ENCODE results near the gene BIRC2.

BIRC2 gene

DNA sequence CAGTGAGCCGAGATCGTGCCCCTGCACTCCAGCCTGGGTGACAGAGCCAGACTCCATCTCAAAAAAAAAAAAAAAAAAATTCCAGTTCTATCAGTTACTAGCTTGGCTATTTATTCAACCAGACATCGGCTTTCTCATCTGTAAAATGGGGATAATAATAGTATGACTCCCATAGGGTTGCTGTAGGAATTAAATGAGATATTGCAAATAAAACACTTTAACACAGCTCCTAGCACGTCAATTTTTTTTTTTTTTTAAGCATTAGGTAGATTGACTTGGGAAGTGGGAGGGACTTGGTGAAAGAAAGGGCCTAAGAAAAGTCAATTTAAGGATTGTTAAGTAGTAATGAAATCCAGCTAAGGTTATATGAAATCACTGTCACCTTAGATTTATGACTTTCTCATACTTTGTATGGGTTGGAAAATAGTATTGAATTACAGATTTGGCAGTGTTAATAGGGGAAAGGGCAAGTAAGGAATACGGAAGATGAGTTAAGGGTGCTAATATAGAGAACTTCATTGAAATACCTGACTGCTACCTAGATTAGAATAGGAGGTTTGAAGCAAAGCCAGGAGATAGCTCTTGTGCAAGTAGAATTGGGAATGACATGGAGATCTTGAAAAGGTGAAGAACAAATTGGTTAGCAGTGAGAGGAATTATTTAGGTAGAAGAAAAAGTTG is 28.8 kb downstream of the BIRC2 start:
- no peak for DNase-seq
- H3K36me3 Mint-ChIP-seq (ENCODE audit: low read depth): peaks cover 74% of the 10 kb centered on the region
- TF ChIP-seq, protein P1, sequence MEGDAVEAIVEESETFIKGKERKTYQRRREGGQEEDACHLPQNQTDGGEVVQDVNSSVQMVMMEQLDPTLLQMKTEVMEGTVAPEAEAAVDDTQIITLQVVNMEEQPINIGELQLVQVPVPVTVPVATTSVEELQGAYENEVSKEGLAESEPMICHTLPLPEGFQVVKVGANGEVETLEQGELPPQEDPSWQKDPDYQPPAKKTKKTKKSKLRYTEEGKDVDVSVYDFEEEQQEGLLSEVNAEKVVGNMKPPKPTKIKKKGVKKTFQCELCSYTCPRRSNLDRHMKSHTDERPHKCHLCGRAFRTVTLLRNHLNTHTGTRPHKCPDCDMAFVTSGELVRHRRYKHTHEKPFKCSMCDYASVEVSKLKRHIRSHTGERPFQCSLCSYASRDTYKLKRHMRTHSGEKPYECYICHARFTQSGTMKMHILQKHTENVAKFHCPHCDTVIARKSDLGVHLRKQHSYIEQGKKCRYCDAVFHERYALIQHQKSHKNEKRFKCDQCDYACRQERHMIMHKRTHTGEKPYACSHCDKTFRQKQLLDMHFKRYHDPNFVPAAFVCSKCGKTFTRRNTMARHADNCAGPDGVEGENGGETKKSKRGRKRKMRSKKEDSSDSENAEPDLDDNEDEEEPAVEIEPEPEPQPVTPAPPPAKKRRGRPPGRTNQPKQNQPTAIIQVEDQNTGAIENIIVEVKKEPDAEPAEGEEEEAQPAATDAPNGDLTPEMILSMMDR (IDR thresholded peaks at IDR 0.05): no peak
- H3K9me3 Mint-ChIP-seq: peaks cover 12% of the 10 kb centered on the region
- no peak overlapping the region for H3K4me3 Mint-ChIP-seq
- no peaks in the 10 kb centered on the region for H3K27me3 Mint-ChIP-seq (ENCODE audit: low read depth, poor library complexity)
- H3K27ac Mint-ChIP-seq: no peak overlapping the region
- H3K4me1 Mint-ChIP-seq: peaks cover 7% of the 10 kb centered on the region

DNA sequence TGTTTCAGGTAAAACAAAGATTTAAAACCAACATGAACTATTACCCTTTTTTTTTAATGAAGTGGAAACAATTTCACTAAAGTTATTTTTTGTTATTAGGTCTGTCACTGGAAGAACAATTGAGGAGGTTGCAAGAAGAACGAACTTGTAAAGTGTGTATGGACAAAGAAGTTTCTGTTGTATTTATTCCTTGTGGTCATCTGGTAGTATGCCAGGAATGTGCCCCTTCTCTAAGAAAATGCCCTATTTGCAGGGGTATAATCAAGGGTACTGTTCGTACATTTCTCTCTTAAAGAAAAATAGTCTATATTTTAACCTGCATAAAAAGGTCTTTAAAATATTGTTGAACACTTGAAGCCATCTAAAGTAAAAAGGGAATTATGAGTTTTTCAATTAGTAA is 30.9 kb downstream of the BIRC2 start:
- Mint-ChIP-seq H3K9me3 (peaks cover 4% of the 10 kb centered on the region), H3K36me3 (ENCODE audit: low read depth) (peaks cover 73% of the 10 kb centered on the region), H3K27me3 (ENCODE audit: low read depth, poor library complexity) (no peaks in the 10 kb centered on the region), H3K4me3 (no peak overlapping the region), H3K27ac (no peak overlapping the region), H3K4me1 (peaks cover 7% of the 10 kb centered on the region)
- TF ChIP-seq, protein P1 (IDR thresholded peaks at IDR 0.05): no peak
- DNase-seq: no peak

DNA sequence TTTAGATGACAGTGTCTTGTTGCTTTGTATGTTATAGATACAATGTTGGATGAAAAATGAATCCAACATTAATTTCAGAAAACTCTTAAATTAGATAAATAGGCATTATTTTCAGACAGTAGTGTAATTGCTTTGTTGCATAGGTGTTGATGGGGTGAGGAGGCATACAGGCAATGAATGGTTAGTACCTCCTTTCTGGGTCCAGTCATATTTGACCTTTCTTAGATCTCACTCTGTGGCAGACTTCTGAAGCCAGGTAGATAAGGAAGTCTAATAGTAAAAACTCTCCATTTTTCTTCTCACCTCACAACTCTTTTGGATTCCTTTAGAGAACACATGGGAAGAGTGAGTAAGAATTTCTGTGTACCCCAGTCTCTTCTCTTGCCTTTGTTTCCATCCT is 31.8 kb downstream of the BIRC2 start:
- Mint-ChIP-seq H3K9me3 (no peaks in the 10 kb centered on the region), H3K27me3 (ENCODE audit: low read depth, poor library complexity) (no peaks in the 10 kb centered on the region), H3K27ac (no peak overlapping the region), H3K4me3 (no peak overlapping the region), H3K36me3 (ENCODE audit: low read depth) (peaks cover 68% of the 10 kb centered on the region), H3K4me1 (peaks cover 13% of the 10 kb centered on the region)
- TF ChIP-seq, protein P1 (IDR thresholded peaks at IDR 0.05): no peak
- DNase-seq: no peak

DNA sequence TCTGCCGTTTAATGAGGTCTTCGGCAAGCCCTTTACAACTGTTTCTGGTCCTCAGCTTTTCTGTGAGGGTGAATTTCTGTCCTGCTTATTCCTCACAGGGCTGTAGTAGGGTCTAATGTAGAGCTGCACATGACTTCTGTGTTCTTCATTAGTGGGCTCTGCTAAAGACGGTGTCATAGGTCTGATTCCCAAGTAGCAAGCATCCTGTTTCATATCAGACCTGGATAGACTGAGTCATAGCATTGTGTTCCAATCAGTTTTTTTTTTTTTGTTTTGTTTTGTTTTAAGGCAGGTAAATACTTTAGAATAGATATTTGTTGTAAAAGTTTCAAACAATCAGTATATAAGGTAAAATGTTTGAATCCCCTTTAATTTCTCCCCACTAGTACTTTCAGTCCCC is 35.4 kb downstream of the BIRC2 start:
- Mint-ChIP-seq H3K9me3 (no peaks in the 10 kb centered on the region), H3K4me3 (no peak overlapping the region), H3K27ac (no peak overlapping the region), H3K27me3 (ENCODE audit: low read depth, poor library complexity) (no peaks in the 10 kb centered on the region), H3K36me3 (ENCODE audit: low read depth) (peaks cover 53% of the 10 kb centered on the region), H3K4me1 (peaks cover 26% of the 10 kb centered on the region)
- no peak for DNase-seq
- TF ChIP-seq, protein P1 (IDR thresholded peaks at IDR 0.05): no peak

DNA sequence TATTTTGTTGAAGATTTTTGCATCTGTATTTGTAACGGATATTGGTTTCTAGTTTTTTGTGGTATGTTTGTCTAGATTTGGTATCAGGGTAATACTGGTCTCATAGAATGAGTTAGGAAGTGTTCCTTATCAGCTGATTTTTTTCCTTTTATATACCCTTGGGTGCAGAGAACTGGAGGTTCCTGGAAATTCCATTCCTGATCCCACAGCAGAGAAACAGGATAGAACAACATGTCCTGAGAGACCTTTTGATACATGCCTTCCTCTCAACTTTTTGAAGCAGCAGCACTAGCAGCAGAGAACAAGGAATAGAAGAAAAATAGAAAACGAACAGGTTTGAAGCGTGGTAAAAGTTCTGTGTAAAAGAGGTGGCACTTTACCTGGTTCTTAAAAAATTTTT is 36.8 kb downstream of the BIRC2 start:
- TF ChIP-seq, protein P1 (IDR thresholded peaks at IDR 0.05): no peak
- H3K4me3 Mint-ChIP-seq: no peak overlapping the region
- no peaks in the 10 kb centered on the region for H3K9me3 Mint-ChIP-seq
- peaks cover 26% of the 10 kb centered on the region for H3K4me1 Mint-ChIP-seq
- H3K27ac Mint-ChIP-seq: peak overlapping the region; percentile 90
- no peak for DNase-seq
- peaks cover 50% of the 10 kb centered on the region for H3K36me3 Mint-ChIP-seq (ENCODE audit: low read depth)
- no peaks in the 10 kb centered on the region for H3K27me3 Mint-ChIP-seq (ENCODE audit: low read depth, poor library complexity)

DNA sequence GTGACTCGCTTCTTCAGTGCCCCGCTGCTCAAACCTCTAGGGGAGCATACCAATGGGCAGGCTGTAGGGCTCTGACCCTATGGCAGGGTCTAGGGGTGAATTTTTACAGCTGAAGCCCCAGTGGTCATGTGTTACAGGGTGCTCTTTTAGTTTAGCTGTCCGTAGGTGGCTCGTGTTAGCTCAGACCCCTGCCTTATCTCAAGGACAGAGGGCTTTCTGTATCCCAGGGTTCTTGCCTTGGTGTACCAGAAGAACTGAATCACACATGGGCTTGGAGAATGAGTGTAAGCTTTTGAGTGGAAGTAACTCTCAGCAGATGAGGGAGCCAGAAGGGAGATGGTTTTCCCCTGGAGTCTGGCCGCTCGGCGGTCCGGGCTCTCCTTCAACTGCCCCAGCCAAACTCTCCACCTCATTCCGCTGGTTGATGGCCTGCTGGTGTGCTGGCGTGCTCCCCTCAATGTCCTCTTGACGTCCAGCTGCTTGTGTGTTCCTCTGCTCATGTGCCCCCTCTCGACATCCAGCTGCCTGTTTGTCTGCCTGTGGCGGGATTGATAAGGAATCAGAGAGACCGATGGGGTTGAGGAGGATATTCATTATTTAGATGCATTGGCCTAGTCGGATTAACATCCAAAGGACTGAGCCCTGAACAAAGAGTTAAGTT is 37.5 kb downstream of the BIRC2 start:
- Mint-ChIP-seq H3K36me3 (ENCODE audit: low read depth) (peaks cover 50% of the 10 kb centered on the region), H3K4me3 (no peak overlapping the region), H3K9me3 (no peaks in the 10 kb centered on the region), H3K27ac (peak overlapping the region; percentile 90), H3K27me3 (ENCODE audit: low read depth, poor library complexity) (no peaks in the 10 kb centered on the region), H3K4me1 (peaks cover 26% of the 10 kb centered on the region)
- DNase-seq: no peak
- TF ChIP-seq, protein P1 (IDR thresholded peaks at IDR 0.05): no peak
